T-helper 17 cell (primary cell): ENCODE data around the gene ZNF266. TPM values are rescaled to one million over a fixed set of nuclear protein-coding genes. Genes with fewer than 3 reads are reported as not detected.

Source experiments
- ATAC-seq: fragments of 150-1000 bp; cut with Tn5 transposase; 2 replicates; pipeline ENCODE4 v1.10.0; 2021; ENCODE audit warnings: mild to moderate bottlenecking, moderate library complexity
- DNase-seq, 3 donors: peaks; one replicate each; pipeline versions ENCODE4 v3.0.0 to v3.0.0-alpha.2; 2020 to 2021
- H3K9me3 ChIP-seq: one replicate; pipeline ENCODE4 v1.7.0; 2013; ENCODE audit warnings: low read length, mild to moderate bottlenecking; ENCODE audit not compliant: control insufficient read depth, poor library complexity, severe bottlenecking
- H3K27ac Mint-ChIP-seq: one replicate; pipeline ENCODE4 v1.8.0; 2022; ENCODE audit warnings: mild to moderate bottlenecking, moderate library complexity, mixed read lengths
- H3K27me3 Mint-ChIP-seq: one replicate; pipeline ENCODE4 v1.8.0; 2022; ENCODE audit warnings: mixed read lengths
- H3K36me3 Mint-ChIP-seq: one replicate; pipeline ENCODE4 v1.8.0; 2022; ENCODE audit warnings: low read depth, mixed read lengths
- H3K4me1 Mint-ChIP-seq: one replicate; pipeline ENCODE4 v1.8.0; 2022; ENCODE audit warnings: mild to moderate bottlenecking, mixed read lengths
- H3K4me3 Mint-ChIP-seq: one replicate; pipeline ENCODE4 v1.8.0; 2022; ENCODE audit warnings: mild to moderate bottlenecking, moderate library complexity, mixed read lengths
- total RNA-seq, 4 donors: library from RNA in 2 of 4; stranded (reverse) in 2 of 4; gene quantifications; one replicate each; pipeline ENCODE4 v1.2.3 and lab custom pipeline; 2022 to 2026

The ZNF266 gene
- total RNA-seq, 2 donors from 2014 or later: 39.8 to 51.6 TPM

- no peaks in the 10 kb centered on the region for H3K4me1 Mint-ChIP-seq
- DNase-seq (no peak), ATAC-seq (no peak)
- no peaks in the 10 kb centered on the region for H3K36me3 Mint-ChIP-seq
- no peaks in the 10 kb centered on the region for H3K27me3 Mint-ChIP-seq
- no peak overlapping the region for H3K27ac Mint-ChIP-seq
- peak overlapping the region; percentile 4 for H3K4me3 Mint-ChIP-seq
- H3K9me3 ChIP-seq: peaks cover 39% of the 10 kb centered on the region
Measured at GRCh38 chr19:9407827-9408226, 27.5 kb downstream of the ZNF266 start.

DNA sequence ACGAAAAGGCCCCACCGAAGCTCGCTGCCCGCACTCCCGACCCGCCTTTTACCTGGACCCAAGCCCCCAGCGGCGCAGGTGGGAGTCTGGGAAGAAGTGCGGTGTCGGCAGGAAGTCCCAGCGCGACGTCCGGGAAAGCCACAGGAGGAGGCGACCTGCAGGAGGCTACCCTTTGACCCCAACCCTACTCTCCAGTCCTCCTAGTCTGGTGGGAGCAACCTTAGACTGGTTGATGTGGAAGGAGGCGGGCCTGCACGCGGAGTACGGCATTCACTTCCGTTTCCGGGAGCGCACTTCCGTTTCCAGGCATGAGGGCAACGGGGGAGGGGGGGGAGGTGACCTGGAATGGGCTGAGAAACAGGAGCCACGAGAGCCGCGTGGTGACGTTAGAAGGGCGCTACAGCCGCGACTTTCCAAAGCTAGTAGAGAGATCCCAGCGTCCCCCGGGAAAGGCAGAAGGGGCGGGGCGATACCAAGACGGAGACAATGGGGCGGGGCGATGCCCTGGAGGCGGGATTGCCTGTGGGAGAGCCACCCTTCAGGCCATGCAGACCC is 28.5 kb downstream of the ZNF266 start:
- no peaks in the 10 kb centered on the region for H3K36me3 Mint-ChIP-seq
- ATAC-seq: peak; percentile 50
- no peaks in the 10 kb centered on the region for H3K27me3 Mint-ChIP-seq
- H3K4me1 Mint-ChIP-seq: no peaks in the 10 kb centered on the region
- H3K27ac Mint-ChIP-seq: no peak overlapping the region
- DNase-seq: peak in 2 of 3 donors; percentile 8 to 14
- peaks cover 30% of the 10 kb centered on the region for H3K9me3 ChIP-seq
- peak overlapping the region; percentile 57 for H3K4me3 Mint-ChIP-seq

DNA sequence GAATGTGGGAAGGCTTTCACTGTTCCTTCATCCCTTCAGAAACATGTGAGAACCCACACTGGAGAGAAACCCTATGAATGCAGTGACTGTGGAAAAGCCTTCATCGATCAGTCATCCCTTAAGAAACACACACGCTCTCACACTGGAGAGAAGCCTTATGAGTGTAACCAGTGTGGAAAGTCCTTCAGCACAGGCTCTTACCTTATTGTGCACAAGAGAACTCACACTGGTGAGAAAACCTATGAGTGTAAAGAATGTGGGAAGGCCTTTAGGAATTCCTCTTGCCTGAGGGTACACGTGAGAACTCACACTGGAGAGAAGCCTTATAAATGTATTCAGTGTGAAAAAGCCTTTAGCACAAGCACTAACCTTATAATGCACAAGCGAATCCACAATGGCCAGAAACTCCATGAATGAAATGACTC is 54.0 kb downstream of the ZNF266 start:
- no peaks in the 10 kb centered on the region for H3K4me1 Mint-ChIP-seq
- DNase-seq: no peak
- H3K27me3 Mint-ChIP-seq: no peaks in the 10 kb centered on the region
- H3K4me3 Mint-ChIP-seq: no peak overlapping the region
- H3K9me3 ChIP-seq: peaks cover 56% of the 10 kb centered on the region
- no peak overlapping the region for H3K27ac Mint-ChIP-seq
- H3K36me3 Mint-ChIP-seq: peaks cover 5% of the 10 kb centered on the region
- no peak for ATAC-seq

- no peak overlapping the region for H3K4me3 Mint-ChIP-seq
Measured at GRCh38 chr19:9370738-9371619, 64.4 kb downstream of the ZNF266 start.

GRCh38 chr19:9362905-9363304 is 72.5 kb downstream of the ZNF266 start, which contains the start of gene ZNF177:
ZNF177 (plus strand) TSS chr19:9363013; CDS start chr19:9378312, 15,299 bp downstream.
- no peak for ATAC-seq
- no peak within 1 kb of the TSS for H3K27ac Mint-ChIP-seq

More at GRCh38 chr19:9370738-9371619, 64.4 kb downstream of the ZNF266 start:
- Mint-ChIP-seq H3K4me1 (no peaks in the 10 kb centered on the region), H3K27me3 (no peaks in the 10 kb centered on the region), H3K36me3 (peaks cover 3% of the 10 kb centered on the region), H3K27ac (no peak overlapping the region)
- H3K9me3 ChIP-seq: peaks cover 14% of the 10 kb centered on the region
- ATAC-seq: no peak
- DNase-seq: no peak

More at GRCh38 chr19:9362905-9363304, 72.5 kb downstream of the ZNF266 start, which contains the start of gene ZNF177:
- Mint-ChIP-seq H3K27me3 (no peaks in the 10 kb centered on the region), H3K36me3 (peaks cover 2% of the 10 kb centered on the region), H3K4me3 (no peak within 1 kb of the TSS), H3K4me1 (no peaks in the 10 kb centered on the region)
- no peak for DNase-seq
- peaks cover 21% of the 10 kb centered on the region for H3K9me3 ChIP-seq

Other genes with a start within 250 kb of the ZNF266 start
- not detected for gene OR7D4, start 216.0 kb downstream of the ZNF266 start, total RNA-seq
- gene OR7E24, start 184.6 kb downstream of the ZNF266 start, total RNA-seq: not detected
- 10 to 100 TPM; 11.3 to 12.0 TPM for gene ZNF699, start 125.7 kb downstream of the ZNF266 start, total RNA-seq
- gene ZNF559, start 111.4 kb downstream of the ZNF266 start, total RNA-seq: 10 to 100 TPM in 1 of 2 donors, 1 to 10 TPM in 1; 5.3 to 16.6 TPM
- 1 to 10 TPM in 1 of 2 donors, under 1 TPM in 1; 0.31 to 1.1 TPM for gene ZNF177, start 72.6 kb downstream of the ZNF266 start, total RNA-seq
- not detected for gene ZNF560, start 63.0 kb upstream of the ZNF266 start, total RNA-seq
- 10 to 100 TPM in 1 of 2 donors, 1 to 10 TPM in 1; 9.6 to 10.2 TPM for gene ZNF426, start 103.1 kb upstream of the ZNF266 start, total RNA-seq
- gene ZNF121, start 148.9 kb upstream of the ZNF266 start, total RNA-seq: 10 to 100 TPM; 32.9 to 36.6 TPM
- gene ZNF561, start 185.7 kb upstream of the ZNF266 start, total RNA-seq: 10 to 100 TPM; 28.1 to 35.8 TPM
- gene ZNF562, start 239.5 kb upstream of the ZNF266 start, total RNA-seq: 10 to 100 TPM; 10.7 to 13.8 TPM